Ishikawa (cell line): Measurements from ENCODE around the gene MCM7.

Experiments used
- EGR1 ChIP-seq: IDR thresholded peaks from 2 replicates; pipeline ENCODE4 v1.6.1; 2012
- EP300 ChIP-seq: IDR thresholded peaks from 2 replicates; pipeline ENCODE4 v1.6.1; 2012; ENCODE audit warnings: borderline replicate concordance
- FOXM1 ChIP-seq: IDR thresholded peaks from 2 replicates; pipeline ENCODE4 v1.6.1; 2012; ENCODE audit warnings: low read depth, borderline replicate concordance
- RAD21 ChIP-seq: IDR thresholded peaks from 2 replicates; pipeline ENCODE4 v1.6.1; 2012; ENCODE audit warnings: low read depth

GRCh38 chr7:100065452-100066186, 35.6 kb downstream of the MCM7 start:
- no peak for TF ChIP-seq EGR1
- TF ChIP-seq EP300, result no peak
- TF ChIP-seq FOXM1, result no peak
- no peak for TF ChIP-seq RAD21
